HEK293T (cell line): ENCODE results near the gene FNDC3B.

ENCODE experiments used
- ARNT ChIP-seq: fragments of 450-650 bp; IDR thresholded peaks from 2 replicates; pipeline ENCODE4 v1.6.1; 2017; ENCODE audit warnings: mild to moderate bottlenecking
- BHLHE40 ChIP-seq: fragments of 450-650 bp; IDR thresholded peaks from 2 replicates; pipeline ENCODE4 v1.6.1; 2016; ENCODE audit warnings: mild to moderate bottlenecking, moderate library complexity, borderline replicate concordance
- ELF4 ChIP-seq: fragments of 450-650 bp; IDR thresholded peaks from 2 replicates; pipeline ENCODE4 v1.6.1; 2017; ENCODE audit warnings: antibody characterized with exemption
- FOXM1 ChIP-seq: fragments of 450-650 bp; IDR thresholded peaks from 2 replicates; pipeline ENCODE4 v1.6.1; 2017; ENCODE audit warnings: mild to moderate bottlenecking, borderline replicate concordance
- HDGF ChIP-seq: fragments of 450-650 bp; IDR thresholded peaks from 2 replicates; pipeline ENCODE4 v1.6.1; 2017; ENCODE audit warnings: antibody characterized with exemption, borderline replicate concordance
- LEF1 ChIP-seq: fragments of 450-650 bp; IDR thresholded peaks from 2 replicates; pipeline ENCODE4 v1.6.1; 2017; ENCODE audit warnings: mild to moderate bottlenecking, borderline replicate concordance
- NFRKB ChIP-seq: fragments of 450-650 bp; IDR thresholded peaks from 2 replicates; pipeline ENCODE4 v1.6.1; 2016; ENCODE audit warnings: mild to moderate bottlenecking, moderate library complexity
- SP1 ChIP-seq: fragments of 450-650 bp; IDR thresholded peaks from 2 replicates; pipeline ENCODE4 v1.6.1; 2017
- SUZ12 ChIP-seq: fragments of 450-650 bp; IDR thresholded peaks from 2 replicates; pipeline ENCODE4 v1.6.1; 2016; ENCODE audit warnings: mild to moderate bottlenecking
- TARDBP ChIP-seq: fragments of 450-650 bp; IDR thresholded peaks from 2 replicates; pipeline ENCODE4 v1.6.1; 2016
- ZNF384 ChIP-seq: fragments of 450-650 bp; IDR thresholded peaks from 2 replicates; pipeline ENCODE4 v1.6.1; 2016

DNA sequence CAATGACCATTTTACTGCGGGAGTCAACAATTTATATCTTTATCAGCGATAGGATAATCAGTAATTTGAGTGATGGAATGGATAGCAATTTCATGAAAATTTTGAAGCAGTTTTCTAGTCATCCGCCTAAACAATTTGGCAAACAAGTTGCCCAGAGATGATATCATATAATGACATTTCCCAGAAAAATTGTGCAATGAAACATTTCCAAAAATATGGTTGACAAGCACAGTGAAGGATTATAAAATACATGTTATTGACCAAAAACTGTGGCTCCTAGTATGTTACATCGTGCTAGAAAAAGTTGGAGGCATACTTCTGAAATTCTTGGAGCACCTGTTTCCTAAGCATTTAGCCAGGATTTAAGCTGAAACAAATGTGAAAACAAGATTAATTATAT lies 263.8 kb downstream of the FNDC3B start:
- no peak for TF ChIP-seq NFRKB
- no peak for TF ChIP-seq HDGF
- TF ChIP-seq BHLHE40, result no peak
- TF ChIP-seq SUZ12, result no peak
- no peak for TF ChIP-seq LEF1
- TF ChIP-seq TARDBP, result no peak
- no peak for TF ChIP-seq SP1
- no peak for TF ChIP-seq ARNT
- no peak for TF ChIP-seq FOXM1
- no peak for TF ChIP-seq ELF4
- TF ChIP-seq ZNF384, result no peak
